DMS53 (cell line): ENCODE data around the gene TSPEAR.
"Not testable (repeated sequence)": the region's sequence is repeated elsewhere in the genome, so short reads cannot be mapped to it uniquely, and the experiment has no call there.

ENCODE experiments used
- DNase-seq: peaks from one replicate; lab custom pipeline; 2025; lab: John Stamatoyannopoulos, UW

TSPEAR gene

GRCh38 chr21:44515359-44516165, 195.8 kb downstream of the TSPEAR start:
- no peak for DNase-seq

DNA sequence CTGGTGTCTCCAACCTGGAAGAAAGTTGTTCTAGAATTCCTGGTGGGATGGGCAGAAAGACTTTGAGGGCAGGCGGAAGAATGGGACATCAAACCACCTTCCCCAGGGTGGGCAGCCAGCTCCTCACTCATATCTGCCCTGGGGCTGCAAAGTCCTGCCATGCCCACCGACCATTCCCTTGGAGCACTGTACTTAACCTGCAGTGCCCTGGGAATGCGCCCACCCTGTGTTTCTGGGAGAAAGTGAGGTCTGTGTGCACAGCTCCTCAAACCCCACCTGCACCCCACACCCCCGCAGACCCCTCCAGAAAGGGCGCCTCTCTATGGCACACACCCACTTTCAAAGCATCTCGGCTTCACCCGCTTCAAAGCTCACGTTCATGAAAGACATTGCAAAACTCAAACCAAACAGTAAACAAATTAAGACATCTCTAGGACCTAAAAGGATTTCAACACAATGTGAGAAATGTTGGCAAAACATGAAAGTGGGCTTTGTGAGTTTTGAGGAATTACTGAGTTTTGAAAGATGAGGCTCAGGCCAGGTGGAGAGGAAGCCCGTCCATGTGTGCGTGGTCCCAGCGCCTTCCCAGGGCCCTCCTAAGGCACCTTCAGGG, 196.5 kb downstream of the TSPEAR start:
- DNase-seq: no peak

GRCh38 chr21:44514218-44514520, 197.2 kb downstream of the TSPEAR start:
- DNase-seq: no peak

DNA sequence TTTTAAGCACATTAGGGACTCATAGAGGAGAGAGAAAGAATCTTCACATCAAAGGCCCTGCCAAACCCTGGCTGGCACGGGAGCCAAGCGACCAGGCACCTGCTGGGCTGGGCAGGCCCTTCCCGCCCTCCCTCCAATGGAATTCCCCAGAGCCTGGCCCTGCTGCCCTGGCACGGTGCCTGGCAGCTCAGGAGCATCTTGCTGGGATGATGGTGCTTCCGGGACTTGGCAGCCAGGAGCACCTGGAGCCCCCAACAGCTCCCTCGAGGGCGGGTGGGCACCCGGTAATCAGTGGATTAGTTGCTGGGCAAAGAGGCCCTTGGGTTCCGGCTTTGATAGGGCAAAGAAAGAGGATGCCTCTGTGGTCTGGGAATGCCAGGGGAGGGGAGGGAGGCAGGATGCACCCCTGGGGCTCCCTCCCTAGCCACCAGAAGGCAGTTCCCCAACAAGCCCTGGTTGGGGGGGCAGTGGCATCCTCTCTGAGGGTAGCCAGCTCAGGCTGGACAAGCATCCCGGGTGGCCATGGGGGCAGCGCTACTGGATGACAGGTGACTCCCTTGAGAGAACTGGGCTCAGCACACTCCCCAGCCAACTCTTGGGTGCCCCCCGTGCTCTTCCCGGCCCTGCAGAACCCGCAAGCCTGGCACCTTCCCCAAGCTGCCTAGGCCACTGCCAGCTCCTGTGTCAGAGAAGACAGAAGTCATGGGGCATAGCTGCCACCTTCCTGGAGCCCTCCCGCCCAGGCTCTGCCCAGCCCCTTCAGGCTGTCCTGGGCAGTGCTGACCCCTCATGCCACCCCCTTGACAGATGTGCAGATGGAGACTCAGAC, 197.8 kb downstream of the TSPEAR start:
- DNase-seq: peak; percentile 26

DNA sequence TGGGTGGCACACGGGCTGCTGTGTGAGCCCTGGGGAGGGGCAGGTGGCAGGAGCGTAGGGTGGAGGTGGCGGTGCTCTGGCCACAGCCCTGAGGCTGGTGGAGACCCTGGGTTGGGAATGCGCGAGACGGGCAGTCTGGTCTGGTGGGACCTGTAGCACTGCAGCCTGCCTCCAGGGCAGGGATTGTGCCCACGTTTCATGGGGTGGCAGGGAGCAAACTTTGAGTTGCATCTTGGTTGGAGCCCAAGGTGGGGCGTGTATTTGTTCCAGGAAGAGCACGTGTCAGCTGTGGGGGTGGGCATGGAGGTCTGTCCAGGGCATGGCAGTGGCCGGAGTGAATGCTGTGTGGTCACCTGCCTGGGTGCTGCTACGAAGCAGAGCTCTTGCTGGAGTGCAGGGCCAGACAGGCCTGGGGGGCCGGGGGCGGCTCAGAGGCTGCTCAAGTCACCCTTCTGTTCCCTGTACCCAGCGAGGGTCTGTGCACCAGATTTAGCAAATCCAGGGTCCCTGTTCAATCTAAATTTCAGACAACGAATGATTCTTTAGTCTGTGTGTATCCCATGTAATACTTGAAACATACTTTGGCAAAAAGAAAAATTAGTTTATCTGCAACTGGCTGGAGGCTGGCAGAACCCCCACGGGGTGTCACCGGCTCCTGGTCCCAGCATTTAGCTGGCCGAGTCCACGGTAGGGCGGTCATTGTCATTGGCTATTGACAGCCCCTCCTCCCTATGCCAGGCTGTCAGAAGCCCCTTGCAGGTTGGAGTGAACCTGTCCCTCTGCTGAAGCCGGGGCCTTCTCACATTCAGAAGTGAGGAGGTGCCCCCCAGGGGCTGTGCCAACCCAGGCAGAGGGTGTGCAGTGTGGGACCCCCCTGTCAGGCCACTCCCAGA, 198.6 kb downstream of the TSPEAR start:
- DNase-seq: no peak

- DNase-seq: no peak
Measured at GRCh38 chr21:44511938-44512275, 199.5 kb downstream of the TSPEAR start.

DNA sequence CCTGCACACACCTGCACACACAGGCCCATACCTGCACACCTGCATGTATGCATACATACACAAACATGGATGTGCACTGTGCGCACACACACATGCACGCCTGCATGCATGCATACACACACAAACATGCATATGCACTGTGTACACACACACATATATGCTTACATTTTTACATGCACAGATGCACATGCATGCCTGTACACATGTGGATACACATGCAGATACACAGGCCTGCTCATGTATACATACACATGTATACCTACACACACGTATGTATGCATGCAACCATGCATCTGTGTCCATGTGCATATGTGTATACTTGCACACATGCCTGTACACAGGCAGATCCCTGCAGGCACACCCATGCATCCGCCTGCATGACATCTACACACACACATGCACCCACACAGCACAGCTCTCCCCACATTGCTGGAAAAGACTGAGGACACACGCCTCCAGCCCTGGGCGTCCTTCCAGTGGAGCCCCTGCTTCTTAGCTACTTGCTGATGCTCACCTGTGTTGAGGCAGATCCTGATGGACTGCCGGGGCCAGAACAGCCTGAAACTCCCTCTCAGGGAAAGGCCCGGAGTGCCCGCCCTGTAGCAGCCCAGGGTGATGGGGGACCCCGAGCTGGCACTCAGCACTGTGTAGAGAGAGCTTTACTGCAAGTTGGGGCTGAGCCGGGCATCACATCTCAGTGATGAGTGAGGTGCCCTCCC, 200.0 kb downstream of the TSPEAR start:
- DNase-seq: no peak

- peak; percentile 88 for DNase-seq
Measured at GRCh38 chr21:44510508-44511218, 200.7 kb downstream of the TSPEAR start.

- peak; percentile 62 for DNase-seq
Measured at GRCh38 chr21:44510109-44510507, 201.3 kb downstream of the TSPEAR start.

- DNase-seq: peak; percentile 70
Measured at GRCh38 chr21:44509539-44509938, 201.8 kb downstream of the TSPEAR start.

DNA sequence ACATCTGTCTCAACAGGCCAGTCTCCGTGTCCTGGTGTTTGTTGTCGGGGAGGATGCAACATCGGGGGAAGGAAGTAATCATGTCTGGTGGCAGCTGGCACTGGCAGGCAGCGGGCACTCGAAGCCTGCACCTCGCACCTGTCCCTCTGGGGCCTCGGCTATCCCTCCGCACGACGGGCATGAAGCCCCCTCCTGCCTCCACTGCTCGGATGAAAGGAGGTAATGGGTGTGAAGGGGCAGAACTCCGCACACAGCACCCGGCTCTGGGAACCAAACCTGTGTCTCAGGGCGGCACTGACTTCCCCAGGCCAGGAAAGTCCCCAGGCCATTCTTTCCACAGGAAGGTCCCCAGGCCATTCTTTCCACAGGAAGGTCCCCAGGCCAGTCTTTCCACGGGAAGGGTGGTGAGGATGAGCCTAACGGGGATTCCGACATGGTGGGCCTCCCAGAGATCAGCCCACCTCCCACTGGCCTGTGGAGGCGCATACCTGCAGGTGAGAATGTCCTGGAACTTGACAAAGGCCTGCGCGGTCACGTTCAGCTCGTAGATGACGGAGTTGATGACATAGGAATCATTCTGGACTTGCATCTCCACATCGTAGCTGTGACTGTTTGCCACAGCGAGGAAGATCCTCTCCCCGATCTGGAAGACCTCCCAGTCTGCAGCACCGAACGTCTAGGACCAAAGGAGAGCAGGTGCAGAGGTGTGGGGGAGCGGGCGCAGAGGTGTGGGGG, 202.5 kb downstream of the TSPEAR start:
- no peak for DNase-seq

- no peak for DNase-seq
Measured at GRCh38 chr21:44508426-44508710, 203.0 kb downstream of the TSPEAR start.

DNA sequence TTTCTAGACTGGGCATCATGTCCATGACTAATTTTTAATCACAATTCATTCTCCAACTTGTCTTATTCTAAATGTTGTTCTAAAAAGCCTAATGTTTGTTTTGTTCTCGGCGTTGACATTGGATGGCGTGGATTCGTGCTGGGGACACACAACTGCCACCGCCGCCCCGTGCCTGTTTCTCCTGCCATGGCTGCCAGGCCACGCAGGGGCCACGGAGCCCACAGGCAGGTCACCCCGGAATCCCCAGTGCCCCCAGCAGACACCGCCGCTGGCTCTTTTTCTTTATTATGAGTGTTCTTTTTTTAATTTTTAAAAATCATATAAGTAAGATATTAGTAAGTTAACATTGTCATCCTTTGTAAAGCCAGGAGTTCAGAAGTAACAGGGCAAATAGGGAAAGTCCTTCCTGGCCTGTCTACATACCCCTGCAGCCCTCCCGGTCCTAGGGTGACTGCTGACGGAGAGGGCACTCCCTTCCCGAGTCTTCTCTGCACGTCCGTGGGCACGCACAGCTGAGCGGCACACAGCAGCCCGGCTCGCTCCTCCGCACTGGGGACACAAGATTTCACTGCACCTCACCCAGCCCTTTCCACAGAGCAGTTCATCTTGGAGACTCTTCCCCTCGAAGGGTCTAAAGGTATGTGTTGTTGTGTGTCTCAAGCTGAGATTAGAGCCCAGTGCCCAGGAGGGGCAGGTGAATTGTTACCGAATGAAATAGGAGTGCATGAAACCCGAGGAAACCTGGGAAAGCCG, 203.5 kb downstream of the TSPEAR start:
- no peak for DNase-seq

DNA sequence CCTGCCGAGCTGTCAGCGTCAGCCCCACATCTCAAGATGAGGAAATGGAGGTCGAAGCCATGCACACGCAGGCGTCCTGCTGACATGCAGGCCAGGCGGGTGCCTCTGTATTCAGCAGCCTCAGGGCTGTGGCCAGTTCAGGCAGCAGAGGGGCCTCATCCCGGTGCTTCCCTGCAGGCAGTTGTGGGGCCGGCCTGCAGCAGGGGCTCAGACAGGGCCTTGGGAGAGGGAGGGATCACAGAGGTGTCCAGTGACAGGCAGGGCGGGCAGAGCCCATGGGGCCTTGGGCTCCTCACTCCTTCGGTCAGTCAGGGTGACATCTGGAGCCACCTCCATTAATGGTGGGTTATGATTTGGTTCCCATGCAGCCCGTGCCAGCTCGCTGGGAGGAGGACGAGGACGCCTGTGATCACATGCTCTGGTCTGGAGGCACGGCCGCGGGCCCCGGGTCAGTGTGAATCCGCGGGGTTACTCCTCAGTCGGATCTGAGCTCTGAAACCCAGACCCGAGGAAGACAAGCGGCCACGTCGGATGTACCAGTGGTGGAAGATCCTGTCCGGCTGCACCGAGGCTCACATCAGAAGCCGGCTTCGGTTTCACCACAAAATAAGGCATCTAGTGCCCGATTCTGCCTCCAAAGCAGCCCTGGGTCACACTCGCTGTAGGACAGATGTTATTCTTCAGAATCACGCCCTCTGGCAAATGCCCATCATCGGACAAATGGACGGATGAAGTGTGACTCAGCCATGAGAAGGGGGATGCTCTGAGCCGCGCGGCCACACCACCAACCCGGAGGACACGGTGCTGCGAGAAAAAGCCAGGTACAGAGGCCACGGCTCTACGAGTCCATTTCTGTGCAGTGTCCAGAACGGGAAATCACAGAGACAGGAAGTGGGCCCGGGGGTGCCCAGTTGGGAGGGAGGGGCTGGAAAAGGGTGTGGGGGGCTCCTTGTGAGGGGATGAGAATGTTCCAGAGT, 204.8 kb downstream of the TSPEAR start:
- DNase-seq: no peak

DNA sequence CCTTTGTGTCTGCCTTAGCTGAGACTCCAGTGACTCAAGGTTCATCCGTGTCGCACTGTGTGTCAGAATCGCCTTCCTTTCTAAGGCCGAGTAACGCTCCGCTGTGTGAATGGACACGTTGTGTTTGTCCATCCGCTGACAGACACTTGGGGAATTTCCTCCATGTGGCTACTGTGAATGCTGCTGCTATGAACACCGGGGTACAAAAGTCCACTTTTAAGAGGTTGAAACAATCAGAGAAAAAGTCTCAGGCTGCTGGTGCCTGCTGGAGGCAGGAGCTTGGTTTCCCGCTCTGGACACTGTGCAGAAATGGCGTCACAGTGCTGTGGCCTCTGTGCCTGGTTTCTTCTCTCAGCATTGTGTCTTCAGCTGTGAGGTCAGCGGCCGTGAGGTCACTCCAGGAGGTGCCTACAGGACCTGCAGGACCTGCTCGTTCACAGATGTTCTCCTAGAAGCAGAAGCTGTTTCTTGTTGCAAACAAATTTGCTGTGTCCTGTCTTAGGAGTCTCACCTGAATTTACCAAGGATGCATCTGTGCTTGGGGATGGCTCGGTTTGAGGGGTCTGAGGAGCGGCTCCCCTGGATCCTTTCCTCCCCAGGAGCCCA, 205.6 kb downstream of the TSPEAR start:
- DNase-seq: peak; percentile 68

DNA sequence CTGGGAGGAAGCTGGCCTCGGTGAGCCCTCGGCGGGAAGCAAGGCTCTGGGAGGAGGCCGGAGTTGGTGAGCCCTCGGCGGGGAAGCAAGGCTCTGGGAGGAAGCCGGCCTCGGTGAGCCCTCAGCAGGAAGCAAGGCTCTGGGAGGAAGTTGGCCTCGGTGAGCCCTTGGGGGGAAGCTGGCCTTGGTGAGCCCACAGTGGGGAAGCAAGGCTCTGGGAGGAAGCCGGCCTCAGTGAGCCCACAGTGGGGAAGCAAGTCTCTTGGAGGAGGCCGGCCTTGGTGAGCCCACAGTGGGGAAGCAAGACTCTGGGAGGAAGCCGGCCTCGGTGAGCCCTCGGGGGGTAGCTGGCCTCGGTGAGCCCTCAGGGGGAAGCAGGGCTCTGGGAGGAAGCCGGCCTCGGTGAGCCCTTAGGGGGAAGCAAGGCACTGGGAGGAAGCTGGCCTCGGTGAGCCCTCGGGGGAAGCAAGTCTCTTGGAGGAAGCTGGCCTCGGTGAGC, 207.4 kb downstream of the TSPEAR start:
- DNase-seq: no peak

DNA sequence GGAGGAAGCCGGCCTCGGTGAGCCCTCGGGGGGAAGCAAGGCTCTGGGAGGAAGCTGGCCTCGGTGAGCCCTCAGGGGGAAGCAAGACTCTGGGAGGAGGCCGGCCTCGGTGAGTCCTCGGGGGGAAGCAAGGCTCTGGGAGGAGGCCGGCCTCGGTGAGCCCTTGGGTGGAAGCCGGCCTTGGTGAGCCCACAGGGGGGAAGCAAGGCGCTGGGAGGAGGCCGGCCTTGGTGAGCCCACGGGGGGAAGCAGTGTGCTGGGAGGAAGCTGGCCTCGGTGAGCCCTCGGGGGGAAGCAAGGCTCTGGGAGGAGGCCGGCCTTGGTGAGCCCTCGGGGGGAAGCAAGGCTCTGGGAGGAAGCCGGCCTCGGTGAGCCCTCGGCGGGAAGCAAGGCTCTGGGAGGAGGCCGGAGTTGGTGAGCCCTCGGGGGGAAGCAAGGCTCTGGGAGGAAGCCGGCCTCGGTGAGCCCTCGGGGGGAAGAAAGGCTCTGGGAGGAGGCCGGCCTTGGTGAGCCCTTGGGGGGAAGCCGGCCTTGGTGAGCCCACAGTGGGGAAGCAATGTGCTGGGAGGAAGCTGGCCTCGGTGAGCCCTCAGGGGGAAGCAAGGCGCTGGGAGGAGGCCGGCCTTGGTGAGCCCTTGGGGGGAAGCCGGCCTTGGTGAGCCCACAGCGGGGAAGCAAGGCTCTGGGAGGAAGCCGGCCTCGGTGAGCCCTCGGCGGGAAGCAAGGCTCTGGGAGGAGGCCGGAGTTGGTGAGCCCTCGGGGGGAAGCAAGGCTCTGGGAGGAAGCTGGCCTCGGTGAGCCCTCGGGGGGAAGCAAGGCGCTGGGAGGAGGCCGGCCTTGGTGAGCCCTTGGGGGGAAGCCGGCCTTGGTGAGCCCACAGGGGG, 208.1 kb downstream of the TSPEAR start:
- DNase-seq: not testable (repeated sequence)
